NCI-H187 treated with DMSO at 0.1 percent for 48 hours (cell line): ENCODE data around the gene TMEM59L.
A peak's percentile ranks its signal among the peaks of the same experiment; 100 is the strongest.

Source experiments
- DNase-seq: peaks from one replicate; lab custom pipeline; 2025; lab: John Stamatoyannopoulos, UW

The TMEM59L gene

DNA sequence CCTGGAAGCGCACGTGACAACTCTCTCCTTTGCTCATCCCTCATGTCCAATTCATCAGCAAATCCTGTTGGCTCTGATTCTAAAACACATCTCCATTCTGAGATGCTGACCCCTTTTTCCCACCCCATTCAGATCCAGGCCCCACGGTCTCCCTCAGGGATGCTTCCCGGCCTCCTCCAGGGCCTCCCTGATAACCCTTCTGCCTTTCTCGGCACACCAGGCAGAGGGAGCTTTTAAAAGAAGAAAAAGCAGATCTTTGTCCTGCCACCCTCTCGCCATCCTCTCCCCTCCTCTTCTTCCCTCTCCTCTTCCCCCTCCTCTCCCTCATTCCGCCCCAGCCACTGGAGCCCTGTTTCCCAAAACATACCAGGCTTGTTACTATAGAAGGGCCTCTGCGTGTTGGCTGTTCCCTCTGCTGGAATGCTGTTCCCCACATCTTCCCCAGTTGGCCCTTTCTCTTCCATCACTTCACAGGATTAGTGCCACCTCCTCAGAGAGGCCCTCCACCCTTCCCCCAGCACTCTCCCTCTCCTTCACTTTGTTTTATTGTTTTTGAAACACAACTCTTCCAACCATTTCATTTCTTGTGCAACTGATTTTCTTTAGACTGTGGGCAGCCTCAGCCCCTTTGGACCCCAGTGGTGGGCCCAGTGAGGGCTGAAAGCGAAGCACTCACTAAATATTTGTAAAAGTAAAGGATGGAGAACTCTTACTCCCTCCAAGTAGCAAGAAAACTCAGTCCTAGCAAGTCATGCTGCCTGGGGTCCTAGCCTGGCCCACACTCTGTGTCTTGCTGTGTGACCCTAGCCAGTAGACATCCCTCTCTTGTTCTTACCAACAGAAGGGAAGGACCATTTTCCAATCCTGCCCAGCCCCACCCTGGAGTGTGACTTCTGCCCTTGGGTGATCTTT lies 3.6 kb upstream of the TMEM59L start:
- DNase-seq: no peak

GRCh38 chr19:18609717-18610051 lies 3.0 kb upstream of the TMEM59L start:
- no peak for DNase-seq

DNA sequence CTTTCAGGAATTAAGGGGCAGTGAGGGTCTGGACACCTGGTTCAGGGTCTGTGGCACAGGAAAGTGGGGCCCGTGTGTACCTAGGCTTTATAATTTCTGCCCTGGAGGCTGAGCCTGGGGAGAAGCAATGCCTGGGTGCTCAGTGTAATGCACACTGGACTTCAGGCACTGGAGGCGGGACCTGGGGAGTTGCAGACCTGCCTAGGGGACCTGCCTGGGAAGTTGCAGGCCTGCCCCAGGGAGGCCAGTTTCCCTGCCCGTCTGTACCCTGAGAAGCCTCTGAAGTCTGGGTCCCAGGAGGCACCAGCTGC lies 2.5 kb upstream of the TMEM59L start:
- DNase-seq: no peak

- DNase-seq: no peak
These were observed 1.9 kb upstream of the TMEM59L start for GRCh38 chr19:18610556-18611326.

DNA sequence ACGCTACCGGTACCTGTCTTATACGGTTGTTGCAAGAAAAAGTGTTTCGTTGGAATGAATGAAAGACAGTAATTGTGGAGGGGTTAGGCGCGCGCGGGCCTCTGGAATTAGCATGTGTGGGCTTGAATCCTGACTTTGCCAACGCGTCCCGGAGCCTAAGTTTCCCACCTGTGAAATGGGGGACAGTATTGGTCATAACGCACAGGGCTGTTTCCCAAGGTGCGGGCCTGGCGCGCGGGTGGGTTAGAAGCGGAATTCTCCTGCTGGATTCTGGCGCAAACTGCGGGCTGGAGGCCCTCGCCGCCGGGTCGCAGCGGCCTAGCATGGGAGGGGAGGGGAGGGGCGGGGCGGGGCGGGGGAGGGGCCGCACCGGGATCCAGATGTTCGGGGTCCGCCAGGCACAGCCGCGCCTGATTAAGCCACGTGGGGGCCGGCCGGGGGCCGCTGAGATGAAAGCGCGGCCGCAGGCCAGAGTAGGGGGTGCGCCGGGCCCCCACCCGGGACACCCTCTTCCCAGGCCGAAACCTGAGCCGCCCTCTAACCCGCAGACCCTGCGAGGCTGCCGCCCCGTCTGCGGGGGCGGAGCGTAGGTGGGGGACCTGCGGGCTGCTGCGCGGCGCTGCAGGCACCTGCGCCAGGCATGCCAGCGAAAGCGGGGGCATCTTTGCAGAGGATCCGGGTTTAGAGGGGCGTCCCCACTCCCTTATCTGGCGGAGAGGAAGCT lies 1.2 kb upstream of the TMEM59L start:
- no peak for DNase-seq

DNA sequence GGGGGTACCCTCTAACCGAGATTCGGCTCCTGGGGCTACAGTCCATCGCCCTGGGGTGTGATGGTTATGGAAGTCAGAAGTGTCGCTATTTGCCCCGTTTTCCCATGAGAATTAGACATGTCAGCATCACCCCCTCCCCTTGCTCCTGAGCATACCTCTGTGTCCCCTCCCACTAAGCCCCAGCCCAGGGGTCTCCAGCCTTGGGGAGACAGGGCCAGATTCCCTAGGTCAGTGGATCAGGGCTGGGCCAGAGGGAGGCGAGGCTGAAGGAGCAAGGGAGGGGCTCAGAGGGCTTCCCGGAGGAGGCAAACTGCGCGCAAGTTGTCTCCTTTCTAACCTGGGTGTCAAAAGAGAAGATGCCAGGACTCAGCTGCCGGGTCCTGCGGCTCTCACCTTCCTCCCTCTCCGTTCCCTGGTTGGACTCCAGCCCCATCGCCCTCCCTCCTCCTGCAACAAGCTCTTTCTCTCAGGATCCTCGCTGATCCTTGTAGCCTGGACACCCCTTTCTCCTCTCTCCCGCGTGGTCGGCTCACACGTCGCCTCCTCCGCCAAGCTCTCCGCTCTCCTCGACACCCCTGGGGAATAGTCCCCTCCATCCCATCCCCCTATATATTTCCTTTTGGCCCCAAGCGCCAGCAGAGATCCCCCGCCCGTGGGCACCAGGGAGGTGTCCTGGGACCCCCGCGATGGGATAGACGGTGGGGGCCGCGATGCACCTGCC lies 459 bp upstream of the TMEM59L start:
- no peak for DNase-seq

GRCh38 chr19:18613589-18614234 lies 1.0 kb downstream of the TMEM59L start:
- DNase-seq: no peak

GRCh38 chr19:18616023-18616422 lies 3.4 kb downstream of the TMEM59L start:
- DNase-seq: no peak

GRCh38 chr19:18617562-18617961 lies 4.9 kb downstream of the TMEM59L start:
- no peak for DNase-seq

DNA sequence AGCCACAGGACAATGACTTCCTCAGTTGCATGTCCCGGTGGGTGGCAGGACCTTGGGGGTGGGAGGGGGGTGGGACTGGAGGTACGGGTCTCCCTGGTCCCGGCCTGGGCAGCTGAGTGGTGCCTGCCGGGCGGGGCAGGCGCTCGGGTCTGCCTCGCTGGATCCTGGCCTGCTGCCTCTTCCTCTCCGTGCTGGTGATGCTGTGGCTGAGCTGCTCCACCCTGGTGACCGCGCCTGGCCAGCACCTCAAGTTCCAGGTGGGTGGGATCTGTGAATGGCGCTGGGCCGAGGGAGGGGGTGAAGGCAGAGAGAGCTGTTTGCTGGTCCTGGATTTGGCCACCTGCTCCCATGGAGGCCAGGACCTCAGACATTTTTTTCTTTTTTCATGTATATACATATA lies 5.6 kb downstream of the TMEM59L start:
- DNase-seq: no peak

GRCh38 chr19:18620311-18620710 lies 7.6 kb downstream of the TMEM59L start:
- no peak for DNase-seq

DNA sequence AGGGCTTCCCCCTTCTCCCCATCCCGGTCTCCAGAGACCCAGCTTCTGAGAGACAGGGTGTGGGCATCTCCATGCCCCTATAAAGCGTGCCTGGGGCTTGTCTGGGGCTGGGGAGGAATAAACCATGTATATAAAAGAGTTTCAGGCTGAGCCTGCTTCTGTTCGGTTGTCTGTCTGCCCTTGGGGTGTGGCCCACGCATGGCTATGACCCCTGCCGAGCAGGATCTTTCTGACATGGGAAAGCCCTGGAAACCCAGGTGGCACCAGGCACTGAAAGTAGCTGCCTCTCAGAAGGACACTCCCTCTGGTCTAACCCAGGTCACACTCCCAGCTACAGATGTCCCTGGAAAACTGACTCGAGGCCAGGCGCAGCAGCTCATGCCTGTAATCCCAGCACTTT lies 8.2 kb downstream of the TMEM59L start:
- no peak for DNase-seq

DNA sequence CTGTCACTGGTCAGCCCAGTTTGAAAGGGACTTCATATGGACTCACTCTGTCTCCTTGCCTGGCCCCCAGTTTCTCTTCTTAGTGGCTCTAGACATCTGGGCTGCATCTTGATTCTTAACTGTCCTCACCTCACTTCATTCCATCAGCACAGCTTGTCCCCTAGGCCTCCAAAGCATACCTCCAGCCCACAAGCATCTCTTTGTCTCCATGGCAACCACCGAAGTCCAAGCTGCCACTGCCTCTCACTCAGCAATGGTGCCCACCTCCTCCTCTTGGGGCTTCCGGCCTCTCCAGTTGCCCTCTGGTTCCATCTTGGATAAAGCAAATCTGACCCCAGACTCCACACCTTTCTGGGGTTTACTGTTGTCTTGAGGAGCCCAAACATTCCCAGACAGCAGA lies 14.2 kb downstream of the TMEM59L start:
- no peak for DNase-seq

GRCh38 chr19:18629166-18630088 lies 16.8 kb downstream of the TMEM59L start:
- no peak for DNase-seq

- no peak for DNase-seq
These were observed 20.7 kb downstream of the TMEM59L start for GRCh38 chr19:18633321-18633720.

- no peak for DNase-seq
These were observed 22.1 kb downstream of the TMEM59L start for GRCh38 chr19:18634612-18635297.

GRCh38 chr19:18635831-18636182 lies 23.1 kb downstream of the TMEM59L start:
- no peak for DNase-seq

DNA sequence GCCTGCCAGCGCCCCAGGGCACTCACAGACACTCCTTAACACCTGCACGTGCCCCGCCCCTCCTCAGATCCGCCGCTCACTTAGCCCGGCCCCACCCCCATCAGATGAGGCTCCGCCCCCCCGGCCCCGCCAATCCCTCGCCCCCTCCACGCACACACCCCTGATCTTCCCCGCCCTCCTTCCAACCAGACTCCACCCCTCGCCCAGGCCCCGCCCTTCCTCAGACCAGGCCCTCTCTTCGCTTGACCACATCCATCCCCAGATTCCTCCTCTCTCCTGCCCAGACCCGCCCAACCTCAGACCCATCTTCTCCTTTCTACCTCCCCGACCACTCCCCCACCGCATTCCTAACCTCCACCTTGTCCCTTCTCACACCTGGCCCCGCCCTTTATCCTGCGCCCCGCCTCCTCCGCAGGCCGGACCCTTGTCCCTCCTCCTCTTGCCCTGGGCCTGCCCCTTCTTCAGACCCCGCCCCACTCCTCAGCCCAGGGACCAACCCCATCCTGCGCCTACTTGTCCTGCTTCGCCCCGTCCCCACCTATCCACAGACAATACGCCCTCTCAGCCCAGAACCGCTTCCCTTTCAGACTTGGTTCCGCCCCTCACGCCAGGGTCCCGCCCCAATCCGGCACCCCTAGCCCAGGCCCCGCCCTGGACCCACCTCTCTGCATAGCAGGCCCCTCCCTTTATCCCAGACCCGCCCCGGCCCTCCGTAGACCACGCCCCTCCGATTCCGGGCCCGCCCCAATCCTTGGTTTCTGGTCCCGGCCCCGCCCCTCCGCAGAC lies 23.7 kb downstream of the TMEM59L start:
- peak; percentile 65 for DNase-seq

GRCh38 chr19:18636969-18637629 lies 24.4 kb downstream of the TMEM59L start, which contains the start of gene KLHL26:
TSS of gene KLHL26 (plus strand) at chr19:18637028. CDS start at chr19:18637055, 27 bp downstream.
- DNase-seq: no peak
